Astrocyte of the cerebellum (primary cell): ENCODE measurements around the gene MRPL37.

Source experiments
- DNase-seq: peaks from one replicate; pipeline ENCODE4 v3.0.0-alpha.2; 2011; ENCODE audit warnings: low read depth
- H3K4me3 ChIP-seq: 2 replicates; pipeline ENCODE4 v1.5.1; 2011; ENCODE audit warnings: mild to moderate bottlenecking, low read depth, low read length, moderate library complexity
- in situ Hi-C: cut with HindIII; loops from 2 replicates; pipeline ENCODE4 v1.10.0; 2017; ENCODE audit warnings: low sequenced_read_pairs
- TF ChIP-seq, protein P1 (sequence below): IDR thresholded peaks from 2 replicates; pipeline ENCODE4 v1.5.1; 2012; ENCODE audit warnings: low read length, low read depth, moderate library complexity, mild to moderate bottlenecking; ENCODE audit errors: missing control alignments

MRPL37 gene

DNA sequence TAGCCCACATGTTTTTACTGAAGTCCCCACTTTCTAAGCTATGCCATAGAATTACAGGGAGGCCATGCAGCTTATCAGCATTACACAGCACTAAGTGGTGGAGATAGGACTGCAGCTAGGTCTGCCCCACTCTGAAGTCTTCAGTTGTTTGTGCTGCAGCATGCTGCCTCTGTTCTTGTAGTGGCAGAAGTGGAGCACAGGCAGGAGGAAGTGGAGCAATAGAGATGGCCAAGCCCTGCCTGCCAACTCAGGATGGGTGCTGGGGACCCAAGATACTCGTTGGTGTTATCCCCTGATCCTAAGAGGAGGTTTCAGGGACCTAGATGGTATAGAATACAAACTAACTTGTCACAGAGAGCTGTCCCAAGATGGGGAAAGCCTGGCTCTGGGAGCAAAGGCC is 12.9 kb downstream of the MRPL37 start:
- in situ Hi-C loops, result no loop called here
- DNase-seq, result no peak
- H3K4me3 ChIP-seq, result no peak overlapping the region
- TF ChIP-seq, protein P1, sequence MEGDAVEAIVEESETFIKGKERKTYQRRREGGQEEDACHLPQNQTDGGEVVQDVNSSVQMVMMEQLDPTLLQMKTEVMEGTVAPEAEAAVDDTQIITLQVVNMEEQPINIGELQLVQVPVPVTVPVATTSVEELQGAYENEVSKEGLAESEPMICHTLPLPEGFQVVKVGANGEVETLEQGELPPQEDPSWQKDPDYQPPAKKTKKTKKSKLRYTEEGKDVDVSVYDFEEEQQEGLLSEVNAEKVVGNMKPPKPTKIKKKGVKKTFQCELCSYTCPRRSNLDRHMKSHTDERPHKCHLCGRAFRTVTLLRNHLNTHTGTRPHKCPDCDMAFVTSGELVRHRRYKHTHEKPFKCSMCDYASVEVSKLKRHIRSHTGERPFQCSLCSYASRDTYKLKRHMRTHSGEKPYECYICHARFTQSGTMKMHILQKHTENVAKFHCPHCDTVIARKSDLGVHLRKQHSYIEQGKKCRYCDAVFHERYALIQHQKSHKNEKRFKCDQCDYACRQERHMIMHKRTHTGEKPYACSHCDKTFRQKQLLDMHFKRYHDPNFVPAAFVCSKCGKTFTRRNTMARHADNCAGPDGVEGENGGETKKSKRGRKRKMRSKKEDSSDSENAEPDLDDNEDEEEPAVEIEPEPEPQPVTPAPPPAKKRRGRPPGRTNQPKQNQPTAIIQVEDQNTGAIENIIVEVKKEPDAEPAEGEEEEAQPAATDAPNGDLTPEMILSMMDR, result no peak

DNA sequence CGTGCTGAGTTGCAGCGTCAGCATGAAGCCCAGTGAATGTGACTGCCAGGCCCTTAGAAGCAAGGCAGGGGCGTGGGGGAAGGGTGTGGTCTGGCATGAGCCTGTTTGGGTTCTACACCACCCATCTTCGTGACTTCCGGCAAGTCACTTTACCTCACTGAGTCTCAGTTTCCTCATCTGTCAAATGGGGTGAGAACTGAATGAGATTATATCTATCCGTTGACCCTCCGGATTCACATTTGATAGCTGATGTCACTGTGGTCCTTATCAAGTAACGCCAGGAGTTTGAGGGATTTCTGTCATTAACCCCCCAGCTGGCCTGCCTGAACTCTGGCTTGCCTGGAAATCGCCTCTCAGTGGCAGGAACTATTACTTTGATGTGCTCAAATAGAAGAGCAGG is 15.6 kb downstream of the MRPL37 start:
- in situ Hi-C loops, result no loop called here
- no peak for DNase-seq
- TF ChIP-seq, protein P1, result no peak

DNA sequence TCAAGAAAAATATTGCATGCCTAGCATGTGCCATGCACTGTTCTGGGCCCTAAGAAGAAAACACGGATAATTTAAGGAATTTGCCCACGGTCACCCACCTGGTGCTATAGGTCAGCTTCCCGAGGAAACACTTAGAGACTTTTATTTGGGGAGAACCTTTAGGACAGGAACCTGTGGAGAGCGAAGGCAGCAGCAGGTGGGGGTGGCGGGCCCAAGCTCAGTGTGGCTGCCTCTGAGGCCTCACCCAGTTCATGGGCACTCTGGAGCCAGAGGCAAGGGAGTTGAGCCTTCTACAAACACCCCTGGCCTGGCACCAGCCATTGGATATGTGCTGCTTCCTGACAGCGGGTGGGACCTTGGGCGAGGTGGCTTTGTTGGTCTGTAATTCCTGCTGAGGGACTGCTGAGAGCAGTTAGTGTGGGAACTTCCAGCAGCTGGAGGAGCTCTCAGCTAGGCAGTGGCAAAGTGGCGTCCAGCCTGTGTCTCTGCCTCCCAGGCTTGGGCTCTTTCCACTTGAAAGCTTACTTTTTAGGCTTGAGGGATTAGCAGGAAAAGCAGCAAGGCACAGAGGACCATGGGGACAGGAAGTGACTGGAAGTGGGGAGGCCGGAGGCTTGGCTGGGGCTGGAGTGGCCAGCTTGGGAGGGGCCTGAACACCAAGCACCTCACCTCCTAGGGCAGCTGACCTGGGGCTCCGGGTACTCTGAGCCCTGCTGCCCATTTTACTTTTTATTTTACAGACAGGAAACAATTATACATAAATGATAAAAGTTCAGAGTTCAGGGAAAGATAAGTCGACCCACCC is 19.1 kb downstream of the MRPL37 start:
- DNase-seq, result no peak
- in situ Hi-C loops, result no loop called here
- TF ChIP-seq, protein P1, result no peak
- no peak overlapping the region for H3K4me3 ChIP-seq

More for the DNA sequence above, 15.6 kb downstream of the MRPL37 start:
- H3K4me3 ChIP-seq, result no peak overlapping the region

DNA sequence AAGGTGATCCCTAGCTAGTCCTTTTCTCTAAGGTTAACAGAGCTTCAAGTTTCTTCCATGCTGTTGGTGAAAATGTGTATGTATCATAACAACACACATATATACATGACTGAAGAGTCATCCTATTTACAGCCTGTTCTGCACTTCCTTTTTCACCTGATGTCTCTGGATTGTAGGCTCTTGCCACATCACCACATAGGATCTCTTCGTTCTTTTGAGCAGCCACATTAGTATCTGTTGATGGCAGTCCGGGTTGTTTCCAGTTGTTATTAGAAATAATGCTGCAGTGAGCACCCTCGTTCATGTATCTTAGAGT is 19.7 kb downstream of the MRPL37 start:
- H3K4me3 ChIP-seq, result no peak overlapping the region
- no peak for DNase-seq
- in situ Hi-C loops, result no loop called here
- TF ChIP-seq, protein P1, result no peak

DNA sequence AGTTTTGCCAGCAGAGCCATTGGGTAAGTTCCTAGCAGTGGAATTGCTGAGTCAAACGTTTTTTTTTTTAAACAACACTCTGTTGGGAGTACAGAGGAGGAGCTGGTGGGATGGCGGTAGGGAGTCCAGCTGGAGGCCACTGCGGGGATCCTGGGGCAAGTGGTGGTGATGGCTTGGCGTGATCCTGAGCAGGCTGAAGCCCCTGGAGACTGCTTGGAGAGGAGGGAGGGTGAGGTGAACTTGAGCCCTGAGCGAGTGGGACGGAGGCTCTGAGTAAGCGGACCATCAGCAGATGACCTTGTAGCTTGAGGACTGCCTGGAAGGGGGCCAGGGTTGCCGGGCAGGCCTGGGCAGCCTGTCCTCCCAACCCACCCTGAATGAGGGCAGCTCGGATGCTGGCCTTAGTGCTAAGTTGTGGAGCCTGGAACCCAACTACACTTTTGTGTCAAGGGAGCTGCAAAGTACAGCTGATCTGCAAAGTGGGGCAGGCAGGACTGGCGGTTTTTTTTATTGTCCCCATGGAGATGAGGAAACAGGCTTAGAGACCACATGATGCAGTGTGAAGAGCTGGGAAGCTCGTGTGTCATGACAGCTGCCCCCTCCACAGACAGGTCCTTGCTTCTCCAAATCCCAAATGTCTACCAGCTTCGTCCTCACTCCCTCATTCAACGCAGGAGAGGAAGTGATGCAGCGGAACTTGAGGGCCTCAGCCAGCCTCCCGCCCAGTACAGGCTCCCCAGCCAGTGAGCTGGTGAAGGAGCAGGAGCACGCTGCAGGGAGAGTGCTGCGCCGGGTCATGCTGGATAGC is 20.2 kb downstream of the MRPL37 start:
- in situ Hi-C loops, result no loop called here
- TF ChIP-seq, protein P1, result no peak
- H3K4me3 ChIP-seq, result no peak overlapping the region
- DNase-seq, result no peak

DNA sequence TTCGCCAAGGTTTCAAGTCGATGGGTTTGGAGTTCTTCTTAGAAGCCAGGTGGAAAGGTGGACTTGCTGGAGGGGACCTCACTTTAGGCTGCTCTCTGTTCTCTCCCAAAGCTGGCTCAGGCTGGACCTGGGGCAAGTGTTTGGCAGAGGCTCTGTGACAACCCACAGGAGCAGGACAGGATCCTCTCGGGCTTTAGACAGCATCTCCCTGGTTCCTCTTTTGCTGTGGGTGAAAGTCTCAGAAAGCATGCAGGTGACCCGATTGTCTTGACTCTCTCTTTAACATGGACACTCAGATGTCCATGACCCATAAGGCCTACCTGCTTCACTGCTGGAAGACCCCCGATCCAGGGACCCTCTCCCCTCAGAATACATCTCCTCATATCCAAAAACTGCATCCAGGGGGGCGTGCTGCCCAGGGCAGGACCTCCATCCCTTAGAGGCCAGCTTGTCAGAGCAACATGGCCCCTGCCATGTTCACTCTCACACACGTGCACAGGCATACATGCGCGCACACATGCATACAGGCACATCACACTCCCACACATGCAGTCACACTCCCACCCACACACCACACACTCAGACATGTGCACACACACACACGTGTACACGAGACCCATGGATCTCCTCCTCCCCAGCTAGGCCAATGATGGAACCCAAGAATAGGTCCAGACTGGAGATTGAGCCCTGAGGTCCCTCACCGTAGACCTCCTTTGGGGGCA is 21.3 kb downstream of the MRPL37 start:
- in situ Hi-C loops, result no loop called here
- TF ChIP-seq, protein P1, result no peak
- DNase-seq, result no peak
- H3K4me3 ChIP-seq, result no peak overlapping the region
